Uterus (tissue), 4 donors: ENCODE measurements around the gene AAMP. TPM values are rescaled to one million over a fixed set of nuclear protein-coding genes. Genes with fewer than 3 reads are reported as not detected.

ENCODE experiments used
- DNase-seq, 2 donors: peaks; one replicate each; pipeline ENCODE4 v3.0.0-alpha.2; 2019 to 2020
- H3K27ac ChIP-seq, 2 donors: fragments of 200-600 bp; sonication (generic); 1 replicate in 1 of 2; 2 replicates in 1 of 2; pipeline ENCODE4 v1.5.1; 2016 to 2018
- H3K27me3 ChIP-seq, 2 donors: fragments of 200-600 bp; sonication (generic); one replicate each; pipeline ENCODE4 v1.5.1; 2018 to 2019; ENCODE audit warnings: control low read depth in 1 of 2
- H3K36me3 ChIP-seq, 2 donors: fragments of 200-600 bp; sonication (generic); one replicate each; pipeline ENCODE4 v1.5.1; 2019; ENCODE audit warnings: control low read depth in 1 of 2
- H3K4me1 ChIP-seq, 2 donors: fragments of 200-600 bp; sonication (generic); one replicate each; pipeline ENCODE4 v1.5.1; 2018 to 2019; ENCODE audit warnings: control low read depth in 1 of 2
- H3K4me3 ChIP-seq, 2 donors: fragments of 200-600 bp; sonication (generic); 1 replicate in 1 of 2; 2 replicates in 1 of 2; pipeline ENCODE4 v1.5.1; 2018 to 2019; ENCODE audit warnings: mild to moderate bottlenecking in 1 of 2
- H3K9me3 ChIP-seq, 2 donors: fragments of 200-600 bp; sonication (generic); one replicate each; pipeline ENCODE4 v1.5.1; 2019; ENCODE audit warnings: control low read depth in 1 of 2
- POLR2A ChIP-seq, 2 donors: fragments of 450-650 bp; IDR thresholded peaks; one replicate each; pipeline ENCODE4 v1.6.1; 2016; ENCODE audit warnings: antibody characterized with exemption in 2 of 2, mild to moderate bottlenecking in 1 of 2, moderate library complexity in 1 of 2
- intact Hi-C: fragments of 100-400 bp; cut with DNase I; formaldehyde crosslinking; loops from one replicate; pipeline ENCODE4 v1.15.1; 2023; ENCODE audit warnings: low total_unique reads
- total RNA-seq, 4 donors: library from RNA; depleted of rRNA in 3 of 4; stranded (reverse); fragments of >200 nt in 3 of 4; gene quantifications; one replicate each; pipeline versions ENCODE4 v1.1.0 to v1.2.4, GENCODE V29; 2014 to 2023
- TF ChIP-seq, protein P1 (sequence below), 4 experiments: fragments of 200-600 bp in 2 of 4; fragments of 450-650 bp in 2 of 4; sonication (generic) in 2 of 4; IDR thresholded peaks; one replicate each; pipeline ENCODE4 v1.5.1; 2016 to 2019; ENCODE audit warnings: antibody characterized with exemption in 4 of 4, mild to moderate bottlenecking in 2 of 4, moderate library complexity in 1 of 4
- donor health status: DM: yes; HTN: yes; CAD: no.

The AAMP gene
- total RNA-seq, 4 donors from 2014 or later: 79.6 to 160 (median 134) TPM

DNA sequence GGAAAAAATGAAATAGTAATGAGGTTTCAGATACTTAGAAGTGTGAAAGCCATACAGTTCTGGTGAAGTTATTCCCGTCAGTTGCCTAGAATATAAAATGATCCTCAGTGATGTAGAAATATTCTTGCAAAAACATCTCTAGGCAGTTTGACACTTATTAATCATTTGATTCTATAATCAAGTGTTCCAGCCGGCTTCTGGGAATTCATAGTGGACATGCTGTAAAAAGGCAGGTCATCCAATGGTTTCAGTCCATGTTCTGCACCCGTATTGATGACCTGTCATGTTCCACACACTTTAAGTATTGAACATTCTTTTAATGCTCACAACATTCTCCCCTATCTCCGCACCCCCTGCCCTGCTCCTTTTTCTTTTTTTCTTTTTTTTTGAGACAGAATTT lies 33.1 kb downstream of the AAMP start:
- H3K9me3 ChIP-seq: no peaks in the 10 kb centered on the region
- H3K27ac ChIP-seq: no peak overlapping the region
- H3K4me1 ChIP-seq: no peaks in the 10 kb centered on the region
- H3K4me3 ChIP-seq: no peak overlapping the region
- TF ChIP-seq, protein P1, sequence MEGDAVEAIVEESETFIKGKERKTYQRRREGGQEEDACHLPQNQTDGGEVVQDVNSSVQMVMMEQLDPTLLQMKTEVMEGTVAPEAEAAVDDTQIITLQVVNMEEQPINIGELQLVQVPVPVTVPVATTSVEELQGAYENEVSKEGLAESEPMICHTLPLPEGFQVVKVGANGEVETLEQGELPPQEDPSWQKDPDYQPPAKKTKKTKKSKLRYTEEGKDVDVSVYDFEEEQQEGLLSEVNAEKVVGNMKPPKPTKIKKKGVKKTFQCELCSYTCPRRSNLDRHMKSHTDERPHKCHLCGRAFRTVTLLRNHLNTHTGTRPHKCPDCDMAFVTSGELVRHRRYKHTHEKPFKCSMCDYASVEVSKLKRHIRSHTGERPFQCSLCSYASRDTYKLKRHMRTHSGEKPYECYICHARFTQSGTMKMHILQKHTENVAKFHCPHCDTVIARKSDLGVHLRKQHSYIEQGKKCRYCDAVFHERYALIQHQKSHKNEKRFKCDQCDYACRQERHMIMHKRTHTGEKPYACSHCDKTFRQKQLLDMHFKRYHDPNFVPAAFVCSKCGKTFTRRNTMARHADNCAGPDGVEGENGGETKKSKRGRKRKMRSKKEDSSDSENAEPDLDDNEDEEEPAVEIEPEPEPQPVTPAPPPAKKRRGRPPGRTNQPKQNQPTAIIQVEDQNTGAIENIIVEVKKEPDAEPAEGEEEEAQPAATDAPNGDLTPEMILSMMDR (IDR thresholded peaks at IDR 0.05): no peak
- TF ChIP-seq POLR2A (IDR thresholded peaks at IDR 0.05): no peak
- no peaks in the 10 kb centered on the region for H3K27me3 ChIP-seq
- intact Hi-C loops: no loop called here
- H3K36me3 ChIP-seq: no peaks in the 10 kb centered on the region
- DNase-seq: no peak

DNA sequence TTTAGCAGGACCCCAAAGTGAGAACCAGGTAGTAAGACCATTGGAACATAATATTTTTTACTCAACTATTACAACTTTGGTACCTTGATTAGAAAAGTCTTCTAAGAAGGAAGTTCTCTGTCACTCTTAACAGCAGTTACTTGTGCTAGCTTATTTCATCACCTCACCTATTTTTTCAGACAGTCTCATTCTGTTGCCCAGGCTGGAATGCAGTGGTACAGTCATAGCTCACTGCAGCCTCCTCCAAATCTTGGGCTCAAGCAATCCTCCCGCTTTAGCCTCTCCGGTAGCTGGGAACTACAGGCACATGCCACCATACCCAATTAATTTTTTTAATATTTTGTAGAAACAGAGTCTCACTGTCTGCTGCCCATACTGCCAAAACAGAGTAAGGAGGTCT lies 34.9 kb downstream of the AAMP start:
- Histone ChIP-seq H3K27me3 (no peaks in the 10 kb centered on the region), H3K36me3 (no peaks in the 10 kb centered on the region), H3K4me3 (no peak overlapping the region), H3K27ac (no peak overlapping the region), H3K4me1 (no peaks in the 10 kb centered on the region), H3K9me3 (no peaks in the 10 kb centered on the region)
- intact Hi-C loops: no loop called here
- DNase-seq: no peak
- TF ChIP-seq, protein P1 (IDR thresholded peaks at IDR 0.05): no peak
- no peak for TF ChIP-seq POLR2A (IDR thresholded peaks at IDR 0.05)

DNA sequence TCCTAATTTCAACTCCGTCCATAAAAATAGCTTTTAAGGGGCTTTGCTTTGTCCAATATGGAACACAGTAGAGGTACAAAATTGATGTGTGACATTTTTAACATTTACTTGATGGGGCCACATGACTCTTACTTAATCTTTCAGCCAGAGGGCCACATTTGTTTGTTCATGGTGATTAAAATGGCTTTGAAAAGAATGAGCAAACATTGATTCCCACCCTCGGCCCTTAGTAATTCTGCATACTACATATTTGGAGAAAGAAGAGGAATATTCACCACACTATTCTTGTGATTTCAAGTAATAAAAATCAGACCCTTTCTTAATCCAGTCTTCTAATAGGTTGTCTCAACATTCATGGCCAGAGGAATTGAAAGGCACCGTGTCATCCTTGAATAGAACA lies 35.4 kb downstream of the AAMP start:
- Histone ChIP-seq H3K4me1 (no peaks in the 10 kb centered on the region), H3K36me3 (no peaks in the 10 kb centered on the region), H3K27ac (no peak overlapping the region), H3K9me3 (no peaks in the 10 kb centered on the region), H3K27me3 (no peaks in the 10 kb centered on the region), H3K4me3 (no peak overlapping the region)
- no peak for DNase-seq
- intact Hi-C loops: no loop called here
- TF ChIP-seq POLR2A (IDR thresholded peaks at IDR 0.05): no peak
- TF ChIP-seq, protein P1 (IDR thresholded peaks at IDR 0.05): no peak

DNA sequence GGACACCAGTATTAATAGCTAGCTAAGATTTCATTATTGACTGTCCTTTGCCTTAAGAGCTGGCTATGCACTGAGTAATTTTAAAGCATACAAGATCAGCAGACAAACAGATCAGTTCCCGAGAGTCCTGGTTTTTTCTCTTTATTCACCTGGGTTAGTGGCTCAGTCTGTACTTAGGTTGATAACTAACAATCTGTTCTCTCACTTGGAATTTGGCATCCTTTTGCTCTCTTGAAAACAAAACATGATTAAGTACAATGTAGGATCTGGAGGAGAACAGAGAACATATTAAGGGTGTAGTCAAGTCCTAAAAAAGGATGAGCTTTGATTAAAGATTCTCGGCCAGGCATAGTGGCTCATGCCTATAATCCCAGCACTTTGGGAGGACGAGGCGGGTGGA lies 36.4 kb downstream of the AAMP start:
- TF ChIP-seq, protein P1 (IDR thresholded peaks at IDR 0.05): no peak
- TF ChIP-seq POLR2A (IDR thresholded peaks at IDR 0.05): no peak
- Histone ChIP-seq H3K27me3 (no peaks in the 10 kb centered on the region), H3K4me3 (no peak overlapping the region), H3K27ac (no peak overlapping the region), H3K4me1 (peaks cover 0 to 2% of the 10 kb centered on the region in 2 donors), H3K36me3 (no peaks in the 10 kb centered on the region), H3K9me3 (no peaks in the 10 kb centered on the region)
- intact Hi-C loops: no loop called here
- no peak for DNase-seq

DNA sequence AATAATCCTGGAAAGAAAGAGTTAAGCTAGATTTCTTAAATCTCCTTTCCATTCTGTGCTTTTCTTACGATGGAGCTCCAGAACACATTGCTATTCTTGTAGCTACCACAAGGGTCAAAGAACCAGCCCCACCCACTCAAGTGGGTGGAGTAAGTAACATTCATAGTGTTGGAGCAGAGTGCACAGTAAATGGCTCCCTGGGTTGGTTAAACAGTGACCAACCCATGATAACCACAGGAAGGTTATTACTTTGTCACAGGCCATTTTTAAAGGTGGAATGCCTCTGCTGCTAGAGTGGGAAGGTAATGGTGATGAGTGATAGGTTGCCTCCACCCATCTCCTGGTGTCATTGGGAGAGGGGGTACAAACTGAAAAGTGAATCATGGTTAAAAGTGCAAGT lies 39.1 kb downstream of the AAMP start:
- Histone ChIP-seq H3K4me1 (peaks cover 0 to 5% of the 10 kb centered on the region in 2 donors), H3K27me3 (no peaks in the 10 kb centered on the region), H3K36me3 (no peaks in the 10 kb centered on the region), H3K4me3 (no peak overlapping the region), H3K27ac (peak overlapping the region in 1 of 2 donors; percentile 56), H3K9me3 (no peaks in the 10 kb centered on the region)
- TF ChIP-seq POLR2A (IDR thresholded peaks at IDR 0.05): no peak
- TF ChIP-seq, protein P1 (IDR thresholded peaks at IDR 0.05): no peak
- no peak for DNase-seq
- intact Hi-C loops: no loop called here
